ENCODE measurements around the gene NADSYN1. TPM values are rescaled to one million over a fixed set of nuclear protein-coding genes. Genes with fewer than 3 reads are reported as not detected.

The NADSYN1 gene
- total RNA-seq, 4 donors from 2014 or later = 41.2 to 67.2 (median 59.8) TPM

DNA sequence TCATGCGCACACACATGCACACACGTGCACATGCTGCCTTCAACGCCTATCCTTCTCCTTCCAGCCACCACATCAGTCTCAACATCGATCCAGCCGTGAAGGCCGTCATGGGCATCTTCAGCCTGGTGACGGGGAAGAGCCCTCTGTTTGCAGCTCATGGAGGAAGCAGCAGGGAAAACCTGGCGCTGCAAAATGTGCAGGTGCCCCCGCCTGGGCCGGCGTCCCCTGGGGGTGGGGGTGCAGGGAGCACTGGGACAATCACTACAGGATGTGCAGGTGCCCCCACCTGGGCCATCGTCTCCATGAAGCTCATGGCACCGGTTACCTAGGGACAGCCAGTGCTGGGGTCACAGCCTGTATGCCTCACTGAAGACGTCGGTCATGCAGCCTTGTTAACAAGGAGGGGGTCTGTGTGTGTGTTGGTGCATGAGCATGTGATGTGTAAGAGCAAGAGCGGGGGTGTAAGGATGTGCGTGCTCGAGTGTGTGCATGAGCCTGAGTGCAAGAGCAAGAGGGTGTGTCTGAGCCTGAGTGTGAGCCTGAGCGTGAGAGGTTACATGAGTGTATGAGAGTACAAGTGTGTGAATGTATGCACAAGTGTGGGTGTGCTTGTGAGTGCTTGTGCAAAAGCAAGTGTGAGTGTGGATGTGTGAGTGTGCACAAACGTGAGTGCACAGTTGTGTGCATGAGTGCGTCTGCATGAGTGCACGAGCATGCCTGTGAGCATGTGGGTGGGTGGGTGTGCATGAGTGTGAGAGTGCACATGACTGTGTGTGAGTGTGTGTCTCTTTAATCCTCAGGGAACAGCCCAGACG is 31.5 kb downstream of the NADSYN1 start:
- 93 to 95% methylated on average over 21 to 23 of the region's 23 CpGs for WGBS, 2 donors
- H3K4me3 ChIP-seq (ENCODE audit: low read depth, poor library complexity, severe bottlenecking) = no peak overlapping the region
- intact Hi-C loops (cut with DNase I; ENCODE audit: low total_unique reads) = no loop called here
- DNase-seq (ENCODE audit: low spot score in 2 of 2) = peak in 1 of 2 donors; percentile 72
- TF ChIP-seq, protein P1, sequence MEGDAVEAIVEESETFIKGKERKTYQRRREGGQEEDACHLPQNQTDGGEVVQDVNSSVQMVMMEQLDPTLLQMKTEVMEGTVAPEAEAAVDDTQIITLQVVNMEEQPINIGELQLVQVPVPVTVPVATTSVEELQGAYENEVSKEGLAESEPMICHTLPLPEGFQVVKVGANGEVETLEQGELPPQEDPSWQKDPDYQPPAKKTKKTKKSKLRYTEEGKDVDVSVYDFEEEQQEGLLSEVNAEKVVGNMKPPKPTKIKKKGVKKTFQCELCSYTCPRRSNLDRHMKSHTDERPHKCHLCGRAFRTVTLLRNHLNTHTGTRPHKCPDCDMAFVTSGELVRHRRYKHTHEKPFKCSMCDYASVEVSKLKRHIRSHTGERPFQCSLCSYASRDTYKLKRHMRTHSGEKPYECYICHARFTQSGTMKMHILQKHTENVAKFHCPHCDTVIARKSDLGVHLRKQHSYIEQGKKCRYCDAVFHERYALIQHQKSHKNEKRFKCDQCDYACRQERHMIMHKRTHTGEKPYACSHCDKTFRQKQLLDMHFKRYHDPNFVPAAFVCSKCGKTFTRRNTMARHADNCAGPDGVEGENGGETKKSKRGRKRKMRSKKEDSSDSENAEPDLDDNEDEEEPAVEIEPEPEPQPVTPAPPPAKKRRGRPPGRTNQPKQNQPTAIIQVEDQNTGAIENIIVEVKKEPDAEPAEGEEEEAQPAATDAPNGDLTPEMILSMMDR (IDR thresholded peaks at IDR 0.05) = no peak
- no peak for TF ChIP-seq POLR2A (IDR thresholded peaks at IDR 0.05)

DNA sequence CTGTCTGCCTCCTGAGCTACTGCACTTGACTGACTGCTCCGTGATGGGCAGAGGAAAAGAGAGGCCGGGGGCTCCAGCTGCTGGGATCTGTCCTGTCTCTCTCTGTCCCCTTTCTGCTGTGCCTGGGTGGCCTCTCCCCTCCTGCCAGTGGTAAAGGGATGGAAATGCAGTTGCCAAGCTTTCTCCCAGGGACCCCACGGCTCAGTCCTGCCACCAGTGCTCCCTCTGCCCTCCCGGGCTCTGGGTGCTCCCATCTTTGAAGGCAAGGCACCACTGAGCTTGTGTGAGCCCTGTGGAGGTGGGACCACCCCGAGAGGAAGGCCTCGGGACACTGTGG is 32.0 kb downstream of the NADSYN1 start:
- TF ChIP-seq, protein P1 (IDR thresholded peaks at IDR 0.05) = no peak
- no peak for TF ChIP-seq POLR2A (IDR thresholded peaks at IDR 0.05)
- no peak for DNase-seq (ENCODE audit: low spot score in 2 of 2)
- H3K4me3 ChIP-seq (ENCODE audit: low read depth, poor library complexity, severe bottlenecking) = no peak overlapping the region
- WGBS, 2 donors = 89 to 90% methylated on average over 6 of the region's 6 CpGs
- intact Hi-C loops (cut with DNase I; ENCODE audit: low total_unique reads) = no loop called here

DNA sequence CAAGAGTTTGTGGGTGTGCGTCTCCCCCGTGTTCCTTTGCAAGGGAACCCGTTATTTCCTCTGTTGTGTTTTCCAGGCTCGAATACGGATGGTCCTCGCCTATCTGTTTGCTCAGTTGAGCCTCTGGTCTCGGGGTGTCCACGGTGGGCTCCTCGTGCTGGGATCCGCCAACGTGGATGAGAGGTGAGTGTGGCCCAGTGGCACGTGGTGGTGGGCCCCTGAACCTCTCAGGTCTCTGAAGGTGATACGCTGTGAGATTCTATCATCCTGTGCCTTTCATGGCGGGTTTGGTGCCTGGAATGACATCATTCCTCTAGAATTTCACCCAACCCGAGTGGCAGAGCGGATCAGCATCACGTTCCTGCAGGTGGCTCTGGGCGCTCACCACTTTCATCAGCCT is 32.5 kb downstream of the NADSYN1 start:
- peak in 1 of 2 donors; percentile 56 for DNase-seq (ENCODE audit: low spot score in 2 of 2)
- intact Hi-C loops (cut with DNase I; ENCODE audit: low total_unique reads) = no loop called here
- 95 to 96% methylated on average over 18 of the region's 18 CpGs for WGBS, 2 donors
- H3K4me3 ChIP-seq (ENCODE audit: low read depth, poor library complexity, severe bottlenecking) = no peak overlapping the region
- TF ChIP-seq POLR2A (IDR thresholded peaks at IDR 0.05) = no peak
- TF ChIP-seq, protein P1 (IDR thresholded peaks at IDR 0.05) = no peak

DNA sequence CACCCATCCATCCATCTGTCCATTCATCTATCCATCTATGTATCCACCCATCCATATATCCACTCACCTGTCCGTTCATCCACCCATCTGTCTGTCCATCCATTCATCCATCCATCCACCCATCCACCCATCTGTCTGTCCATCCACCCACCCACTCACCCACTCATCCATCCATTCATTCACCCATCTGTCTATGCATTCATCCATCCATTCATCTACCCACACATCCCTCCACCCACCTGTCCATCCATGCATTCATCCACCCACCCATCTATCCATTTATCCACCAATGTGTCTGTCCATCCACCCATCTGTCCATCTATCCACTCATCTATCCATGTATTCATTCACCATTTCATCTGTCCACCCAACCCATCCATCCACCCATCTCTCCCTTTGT is 33.3 kb downstream of the NADSYN1 start:
- H3K4me3 ChIP-seq (ENCODE audit: low read depth, poor library complexity, severe bottlenecking) = no peak overlapping the region
- peak in 1 of 2 donors; percentile 21 for DNase-seq (ENCODE audit: low spot score in 2 of 2)
- WGBS, 2 donors = 91 to 100% methylated on average over 1 of the region's 1 CpG
- intact Hi-C loops (cut with DNase I; ENCODE audit: low total_unique reads) = no loop called here
- TF ChIP-seq, protein P1 (IDR thresholded peaks at IDR 0.05) = no peak
- no peak for TF ChIP-seq POLR2A (IDR thresholded peaks at IDR 0.05)

DNA sequence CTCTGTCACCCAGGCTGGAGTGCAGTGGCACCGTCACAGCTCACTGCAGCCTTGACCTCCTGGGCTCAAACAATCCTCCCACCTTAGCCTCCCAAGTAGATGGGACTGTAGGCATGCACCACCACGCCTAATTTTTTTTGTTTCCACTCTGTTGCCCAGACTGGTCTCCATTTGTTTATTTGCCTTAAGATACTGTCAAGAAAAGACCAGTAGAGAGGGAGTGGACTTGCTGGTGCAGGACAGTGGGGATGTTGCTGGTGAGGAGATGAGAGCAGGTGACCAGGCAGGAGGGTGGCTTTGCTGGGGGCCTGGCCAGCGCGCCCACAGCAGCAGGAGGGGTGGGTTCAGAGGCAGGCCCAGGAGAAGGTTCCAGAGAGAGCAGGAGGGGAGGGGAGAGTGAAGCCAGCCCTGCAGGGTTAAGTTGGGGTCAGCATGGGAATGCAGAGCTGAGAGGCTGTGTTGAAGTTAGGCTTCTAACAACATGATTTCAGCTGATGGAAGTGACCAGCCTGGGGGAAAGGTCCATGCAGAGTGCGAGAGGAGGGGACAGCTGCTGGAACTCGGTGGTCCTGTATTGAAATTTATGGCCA is 35.8 kb downstream of the NADSYN1 start:
- intact Hi-C loops (cut with DNase I; ENCODE audit: low total_unique reads) = no loop called here
- DNase-seq (ENCODE audit: low spot score in 2 of 2) = peak in 1 of 2 donors; percentile 66
- H3K4me3 ChIP-seq (ENCODE audit: low read depth, poor library complexity, severe bottlenecking) = no peak overlapping the region
- TF ChIP-seq, protein P1 (IDR thresholded peaks at IDR 0.05) = no peak
- no peak for TF ChIP-seq POLR2A (IDR thresholded peaks at IDR 0.05)
- WGBS, 2 donors = 85% methylated on average over 6 of the region's 6 CpGs
